ENCODE data around the gene SERINC2.

- TF ChIP-seq ELF4 (IDR thresholded peaks at IDR 0.05) (no peak), FOXM1 (IDR thresholded peaks at IDR 0.05; ENCODE audit: borderline replicate concordance) (no peak), SP1 (IDR thresholded peaks at IDR 0.05) (no peak), PKNOX1 (IDR thresholded peaks at IDR 0.05) (no peak), FOXA1 (IDR thresholded peaks at IDR 0.05) (no peak), HDGF (IDR thresholded peaks at IDR 0.05; ENCODE audit: borderline replicate concordance) (no peak), BHLHE40 (IDR thresholded peaks at IDR 0.05; ENCODE audit: borderline replicate concordance) (no peak), L3MBTL2 (conservative IDR thresholded peaks at IDR 0.05) (no peak), TARDBP (IDR thresholded peaks at IDR 0.05) (no peak), LEF1 (IDR thresholded peaks at IDR 0.05; ENCODE audit: borderline replicate concordance) (no peak), ARNT (IDR thresholded peaks at IDR 0.05) (no peak), NFRKB (IDR thresholded peaks at IDR 0.05) (no peak), FOXK2 (IDR thresholded peaks at IDR 0.05) (no peak), SUZ12 (IDR thresholded peaks at IDR 0.05) (no peak)
Measured at GRCh38 chr1:31442648-31442994, 29.6 kb downstream of the SERINC2 start.
